Glutamatergic neuron (in vitro differentiated cells): ENCODE data around the gene ZBTB8B. TPM values are rescaled to one million over a fixed set of nuclear protein-coding genes. Genes with fewer than 3 reads are reported as not detected.

Experiments
- DNase-seq: peaks from one replicate; pipeline ENCODE4 v3.0.0; 2022
- H3K27ac Mint-ChIP-seq: one replicate; pipeline ENCODE4 v1.8.0; 2020; ENCODE audit warnings: mild to moderate bottlenecking, mixed read lengths, inconsistent platforms; ENCODE audit not compliant: unreplicated experiment
- H3K27me3 Mint-ChIP-seq: one replicate; pipeline ENCODE4 v1.8.0; 2020; ENCODE audit warnings: mild to moderate bottlenecking, moderate library complexity, mixed read lengths, inconsistent platforms; ENCODE audit not compliant: unreplicated experiment
- H3K36me3 Mint-ChIP-seq: one replicate; pipeline ENCODE4 v1.8.0; 2020; ENCODE audit warnings: mild to moderate bottlenecking, mixed read lengths, inconsistent platforms; ENCODE audit not compliant: unreplicated experiment
- H3K4me1 Mint-ChIP-seq: one replicate; pipeline ENCODE4 v1.8.0; 2020; ENCODE audit warnings: mild to moderate bottlenecking, low read depth, mixed read lengths, inconsistent platforms; ENCODE audit not compliant: unreplicated experiment
- H3K4me3 Mint-ChIP-seq: one replicate; pipeline ENCODE4 v1.8.0; 2020; ENCODE audit warnings: mild to moderate bottlenecking, mixed read lengths, inconsistent platforms; ENCODE audit not compliant: unreplicated experiment
- H3K9me3 Mint-ChIP-seq: one replicate; pipeline ENCODE4 v1.8.0; 2020; ENCODE audit warnings: mild to moderate bottlenecking, moderate library complexity, mixed read lengths, inconsistent platforms; ENCODE audit not compliant: unreplicated experiment
- CTCF ChIP-seq: fragments of 200-600 bp; sonication (generic); IDR thresholded peaks from one replicate; pipeline ENCODE4 v1.5.0; 2021; ENCODE audit not compliant: partially characterized antibody, unreplicated experiment
- total RNA-seq: library from RNA; stranded (reverse); fragmentation: NEBNext Ultra II Directional; extraction: Animal tissue kit (Norgen Biotek cat#: 25700); gene quantifications from one replicate; pipeline ENCODE4 v1.2.1, GENCODE V29; 2021; ENCODE audit not compliant: unreplicated experiment

The ZBTB8B gene
- total RNA-seq, 1 donor from 2014 or later, result 0.44 TPM

GRCh38 chr1:32464191-32464715 lies 619 bp upstream of the ZBTB8B start:
- Mint-ChIP-seq H3K36me3 (peaks cover 4% of the 10 kb centered on the region), H3K4me1 (peaks cover 6% of the 10 kb centered on the region), H3K27me3 (peaks cover 8% of the 10 kb centered on the region), H3K4me3 (peak overlapping the region; percentile 98), H3K27ac (peak overlapping the region; percentile 80), H3K9me3 (peaks cover 5% of the 10 kb centered on the region)
- TF ChIP-seq CTCF, result no peak
- DNase-seq, result no peak

GRCh38 chr1:32465578-32465933 lies 684 bp downstream of the ZBTB8B start:
- peaks cover 5% of the 10 kb centered on the region for H3K9me3 Mint-ChIP-seq
- no peak overlapping the region for H3K27ac Mint-ChIP-seq
- no peak for DNase-seq
- H3K4me1 Mint-ChIP-seq, result peaks cover 6% of the 10 kb centered on the region
- no peak for TF ChIP-seq CTCF
- peaks cover 8% of the 10 kb centered on the region for H3K27me3 Mint-ChIP-seq
- peak overlapping the region; percentile 90 for H3K4me3 Mint-ChIP-seq
- H3K36me3 Mint-ChIP-seq, result no peaks in the 10 kb centered on the region

GRCh38 chr1:32466761-32467160 lies 1.9 kb downstream of the ZBTB8B start:
- no peaks in the 10 kb centered on the region for H3K36me3 Mint-ChIP-seq
- H3K27ac Mint-ChIP-seq, result no peak overlapping the region
- TF ChIP-seq CTCF, result no peak
- peaks cover 5% of the 10 kb centered on the region for H3K9me3 Mint-ChIP-seq
- peaks cover 6% of the 10 kb centered on the region for H3K4me1 Mint-ChIP-seq
- no peak for DNase-seq
- peaks cover 8% of the 10 kb centered on the region for H3K27me3 Mint-ChIP-seq
- no peak overlapping the region for H3K4me3 Mint-ChIP-seq

- Mint-ChIP-seq H3K36me3 (no peaks in the 10 kb centered on the region), H3K9me3 (peaks cover 5% of the 10 kb centered on the region), H3K4me1 (peaks cover 6% of the 10 kb centered on the region), H3K4me3 (no peak overlapping the region), H3K27me3 (peaks cover 8% of the 10 kb centered on the region), H3K27ac (no peak overlapping the region)
- no peak for DNase-seq
- no peak for TF ChIP-seq CTCF
Observed at GRCh38 chr1:32468791-32469190, 3.9 kb downstream of the ZBTB8B start.

- no peak for DNase-seq
- Mint-ChIP-seq H3K27ac (no peak overlapping the region), H3K27me3 (peaks cover 5% of the 10 kb centered on the region), H3K36me3 (no peaks in the 10 kb centered on the region), H3K4me1 (peaks cover 2% of the 10 kb centered on the region), H3K9me3 (peaks cover 2% of the 10 kb centered on the region), H3K4me3 (no peak overlapping the region)
- TF ChIP-seq CTCF, result no peak
Observed at GRCh38 chr1:32470431-32470830, 5.6 kb downstream of the ZBTB8B start.
